Immature natural killer cell (primary cell): ENCODE measurements around the gene GPX5. TPM values are rescaled to one million over a fixed set of nuclear protein-coding genes. Genes with fewer than 3 reads are reported as not detected.

Experiments used
- polyA plus RNA-seq, 3 donors: library from polyadenylated mRNA; unstranded; fragments of 300-500 nt; fragmentation: Illumina TruSeq; gene quantifications; one replicate each; pipeline ENCODE4 v1.2.3, GENCODE V29; 2021

GPX5 gene
- polyA plus RNA-seq, 3 donors from 2014 or later = not detected

Other genes starting within 250 kb of the GPX5 start
- gene PGBD1, start 244.3 kb upstream of the GPX5 start, polyA plus RNA-seq = 1 to 10 TPM in 1 of 3 donors, under 1 TPM in 2; 0.46 to 1.7 (median 0.60) TPM
- 1 to 10 TPM in 2 of 3 donors, not detected in 1; 1.5 to 2.3 TPM for gene ZSCAN31, start 189.7 kb upstream of the GPX5 start, polyA plus RNA-seq
- gene ZKSCAN3, start 175.9 kb upstream of the GPX5 start, polyA plus RNA-seq = 1 to 10 TPM; 1.0 to 4.7 (median 2.0) TPM
- gene ZSCAN12, start 126.1 kb upstream of the GPX5 start, polyA plus RNA-seq = 1 to 10 TPM; 1.6 to 3.4 (median 1.9) TPM
- under 1 TPM in 1 of 3 donors, not detected in 2; 0.16 TPM for gene ZSCAN23, start 82.4 kb upstream of the GPX5 start, polyA plus RNA-seq
- not detected for gene GPX6, start 10.1 kb upstream of the GPX5 start, polyA plus RNA-seq